NCI-H2107 (cell line): ENCODE measurements around the gene IL10RA.

Experiments used
- DNase-seq: peaks from one replicate; lab custom pipeline; 2025; lab: John Stamatoyannopoulos, UW

The IL10RA gene

GRCh38 chr11:118046964-118047700, 60.9 kb downstream of the IL10RA start:
- no peak for DNase-seq

- no peak for DNase-seq
Observed at GRCh38 chr11:118047749-118048148, 61.6 kb downstream of the IL10RA start.

GRCh38 chr11:118048472-118049370, 62.5 kb downstream of the IL10RA start:
- DNase-seq, result no peak

- no peak for DNase-seq
Observed at GRCh38 chr11:118049771-118050170, 63.6 kb downstream of the IL10RA start.

- no peak for DNase-seq
Observed at GRCh38 chr11:118050208-118050891, 64.2 kb downstream of the IL10RA start.
